Heart right ventricle (tissue), 16 donors: ENCODE data around the gene KRTAP10-3. TPM values are rescaled to one million over a fixed set of nuclear protein-coding genes. Genes with fewer than 3 reads are reported as not detected.

ENCODE experiments used
- ATAC-seq, 8 donors: fragments of 200-7000 bp; cut with Tn5 transposase; one replicate each; pipeline ENCODE4 v1.9.1; 2020; ENCODE audit warnings: mild to moderate bottlenecking in 8 of 8, moderate library complexity in 8 of 8, moderate number of reproducible peaks in 1 of 8
- DNase-seq, 2 donors: peaks; one replicate each; pipeline ENCODE4 v3.0.0-alpha.2; 2020
- H3K27ac ChIP-seq, 10 donors: fragments of 200-600 bp; sonication (generic) in 2 of 10; one replicate each; pipeline versions ENCODE4 v1.5.0 to v1.8.0; 2020 to 2022; ENCODE audit warnings: mild to moderate bottlenecking in 3 of 10
- H3K27me3 ChIP-seq, 7 donors: fragments of 200-600 bp; one replicate each; pipeline ENCODE4 v1.8.0; 2021 to 2022; ENCODE audit warnings: mild to moderate bottlenecking in 2 of 7
- H3K36me3 ChIP-seq, 9 donors: fragments of 200-600 bp; sonication (generic) in 1 of 9; one replicate each; pipeline versions ENCODE4 v1.5.0 to v1.8.0; 2020 to 2022; ENCODE audit warnings: mild to moderate bottlenecking in 2 of 9
- H3K4me1 ChIP-seq, 9 donors: fragments of 200-600 bp; sonication (generic) in 1 of 9; one replicate each; pipeline versions ENCODE4 v1.5.0 to v1.8.0; 2020 to 2022; ENCODE audit warnings: mild to moderate bottlenecking in 4 of 9
- H3K4me3 ChIP-seq, 10 donors: fragments of 200-600 bp; sonication (generic) in 2 of 10; one replicate each; pipeline versions ENCODE4 v1.5.0 to v1.8.0; 2020 to 2022; ENCODE audit warnings: mild to moderate bottlenecking in 7 of 10, moderate library complexity in 2 of 10
- H3K9me3 ChIP-seq, 11 donors: fragments of 200-600 bp in 10 of 11; sonication (generic) in 2 of 11; one replicate each; pipeline versions ENCODE4 v1.5.0 to v1.8.0; 2013 to 2022; ENCODE audit warnings: mild to moderate bottlenecking in 2 of 11, control low read depth in 1 of 11, moderate library complexity in 1 of 11
- WGBS, 2 donors: extraction: QIAGEN DNeasy Blood & Tissue Kit; methylation state at CpG; one replicate each; pipeline ENCODE4 v1.1.7; 2013; ENCODE audit warnings: inconsistent platforms in 1 of 2; 5-methylcytosine and 5-hydroxymethylcytosine counted together
- intact Hi-C, 10 donors: fragments of 100-400 bp; cut with DNase I; formaldehyde crosslinking; loops; one replicate each; pipeline versions ENCODE4 v1.11.1 to v1.14.2; 2022
- polyA plus RNA-seq, 2 donors: library from polyadenylated mRNA; stranded (reverse); fragments of 200-250 nt; gene quantifications; one replicate each; pipeline ENCODE4 v1.2.3, GENCODE V29; 2013
- total RNA-seq, 10 donors: library from RNA; stranded (reverse); fragmentation: NEBNext Ultra II Directional in 3 of 10; extraction: Animal tissue kit (Norgen Biotek cat#: 25700) in 3 of 10; gene quantifications; one replicate each; pipeline versions ENCODE4 v1.2.1 to v1.2.4, GENCODE V29; 2021 to 2023
- TF ChIP-seq, protein P1 (sequence below), 9 donors: fragments of 200-600 bp; sonication (generic) in 2 of 9; IDR thresholded peaks; one replicate each; pipeline versions ENCODE4 v1.5.0 to v1.8.0; 2021 to 2022; ENCODE audit warnings: antibody characterized with exemption in 9 of 9, mild to moderate bottlenecking in 5 of 9, moderate library complexity in 1 of 9
- donor health status: Arrhythmogenic right ventricular cardiomyopathy.
- donor health status: ischemic (EF 13 %, LVEDD 7.1; RV severe dilation, severe dysfunction).
- donor health status: healthy with polysubstance abuse.
- donor health status: DM: no; HTN: yes; CAD: no.
- donor health status: DM: no; HTN: no; CAD: no.
- donor health status: ischemic (EF 25% LVEDD 6.9; RV normal size, moderate dysfunction).
- donor health status: ischemic (EF 25% LVEDD 5.7; RV mildly dilated, moderate dysfunction).
- donor health status: healthy.
- donor health status: DM: yes; HTN: yes; CAD: no.
- donor health status: Ischemic cardiomyopathy.
- donor health status: ischemic (EF 35%, LVEDD 5.7; RV mildly dilated, moderate dysfunction).
- donor health status: nonischemic (EF 11% LVEDD 7.7; RV severe dilation, severe dysfunction).
- donor health status: DM: yes; HTN: yes; CAD: no.
- donor health status: PGD.
- donor health status: ischemic (EF 29% LVEDD 5.4; RV normal size, mild dysfunction).
- donor health status: nonischemic (EF 23%, LVEDD 6.1; RV moderate dilation, normal function).

Gene KRTAP10-3
- total and polyA plus RNA-seq, 12 donors, result not detected

DNA sequence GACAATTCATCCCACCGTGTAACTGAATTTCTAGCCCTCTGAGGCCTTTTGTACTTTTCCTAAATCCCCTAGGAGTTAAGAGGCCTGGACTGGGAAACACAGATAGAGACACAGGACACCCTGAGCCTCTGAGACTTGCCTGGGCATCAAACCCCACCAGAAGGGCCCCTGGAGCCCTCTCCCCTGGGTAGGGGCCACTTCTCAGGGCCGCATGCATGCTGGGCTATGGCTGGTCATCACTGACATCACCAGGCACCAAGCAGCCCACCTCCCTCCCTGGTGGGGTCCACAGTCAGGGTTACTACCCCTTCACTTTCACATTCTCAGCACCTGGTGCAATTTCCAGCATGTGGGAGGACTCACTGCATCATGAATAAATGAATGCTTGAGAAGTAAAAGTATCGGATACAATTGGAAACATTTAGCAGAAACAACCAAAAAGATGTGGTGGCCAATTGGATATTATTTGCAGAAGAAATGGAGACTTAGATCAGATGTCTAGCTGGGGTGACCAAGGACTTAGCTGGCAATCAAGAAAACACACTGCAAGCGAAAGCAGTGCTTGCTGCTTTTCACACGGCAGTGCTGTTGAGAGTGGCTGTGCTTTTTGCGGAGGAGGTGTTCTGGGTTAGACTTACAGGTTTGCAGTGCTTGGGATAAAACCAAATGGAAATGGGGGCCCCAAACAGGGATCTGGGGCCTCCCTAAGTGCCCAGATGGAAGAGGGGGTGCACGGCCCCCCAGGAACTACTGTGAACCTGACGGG lies 40.9 kb upstream of the KRTAP10-3 start:
- H3K4me1 ChIP-seq, result no peaks in the 10 kb centered on the region
- no peaks in the 10 kb centered on the region for H3K36me3 ChIP-seq
- no peak overlapping the region for H3K27ac ChIP-seq
- 79 to 83% methylated on average over 8 of the region's 8 CpGs for WGBS, 2 donors
- peaks cover 0 to 61% (median 19%) of the 10 kb centered on the region in 7 donors for H3K27me3 ChIP-seq
- DNase-seq, result no peak
- ATAC-seq, result no peak
- no peak overlapping the region for H3K4me3 ChIP-seq
- intact Hi-C loops, result no loop called here
- H3K9me3 ChIP-seq, result peaks cover 0 to 17% (median 0%) of the 10 kb centered on the region in 11 donors
- TF ChIP-seq, protein P1, sequence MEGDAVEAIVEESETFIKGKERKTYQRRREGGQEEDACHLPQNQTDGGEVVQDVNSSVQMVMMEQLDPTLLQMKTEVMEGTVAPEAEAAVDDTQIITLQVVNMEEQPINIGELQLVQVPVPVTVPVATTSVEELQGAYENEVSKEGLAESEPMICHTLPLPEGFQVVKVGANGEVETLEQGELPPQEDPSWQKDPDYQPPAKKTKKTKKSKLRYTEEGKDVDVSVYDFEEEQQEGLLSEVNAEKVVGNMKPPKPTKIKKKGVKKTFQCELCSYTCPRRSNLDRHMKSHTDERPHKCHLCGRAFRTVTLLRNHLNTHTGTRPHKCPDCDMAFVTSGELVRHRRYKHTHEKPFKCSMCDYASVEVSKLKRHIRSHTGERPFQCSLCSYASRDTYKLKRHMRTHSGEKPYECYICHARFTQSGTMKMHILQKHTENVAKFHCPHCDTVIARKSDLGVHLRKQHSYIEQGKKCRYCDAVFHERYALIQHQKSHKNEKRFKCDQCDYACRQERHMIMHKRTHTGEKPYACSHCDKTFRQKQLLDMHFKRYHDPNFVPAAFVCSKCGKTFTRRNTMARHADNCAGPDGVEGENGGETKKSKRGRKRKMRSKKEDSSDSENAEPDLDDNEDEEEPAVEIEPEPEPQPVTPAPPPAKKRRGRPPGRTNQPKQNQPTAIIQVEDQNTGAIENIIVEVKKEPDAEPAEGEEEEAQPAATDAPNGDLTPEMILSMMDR (IDR thresholded peaks at IDR 0.05), result no peak

DNA sequence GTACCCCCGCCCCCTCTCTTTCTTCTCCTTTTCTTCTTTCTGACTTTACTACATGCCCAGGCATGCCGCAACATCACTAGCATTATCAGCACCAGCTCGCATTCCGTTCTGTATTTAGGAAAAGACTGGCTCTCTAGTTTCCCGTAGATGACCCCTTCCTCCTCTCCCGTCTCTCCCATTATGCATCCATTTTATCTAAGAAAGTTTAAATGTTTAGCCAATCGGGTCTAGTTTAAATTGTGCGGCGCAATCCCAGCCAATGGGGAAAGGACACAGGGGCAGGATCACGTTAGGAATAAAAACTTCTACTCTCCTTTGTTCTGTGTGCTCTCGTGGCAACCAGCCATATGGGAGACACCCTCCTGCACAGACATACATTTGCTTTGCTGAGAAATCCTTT lies 39.5 kb upstream of the KRTAP10-3 start:
- H3K4me1 ChIP-seq, result peaks cover 0 to 4% (median 0%) of the 10 kb centered on the region in 9 donors
- DNase-seq (no peak), ATAC-seq (no peak)
- H3K36me3 ChIP-seq, result no peaks in the 10 kb centered on the region
- H3K27ac ChIP-seq, result no peak overlapping the region
- TF ChIP-seq, protein P1 (IDR thresholded peaks at IDR 0.05), result no peak
- no peak overlapping the region for H3K4me3 ChIP-seq
- peaks cover 0 to 61% (median 14%) of the 10 kb centered on the region in 7 donors for H3K27me3 ChIP-seq
- WGBS, 2 donors, result 58% methylated on average over 11 of the region's 11 CpGs
- intact Hi-C loops, result no loop called here
- peaks cover 0 to 10% (median 0%) of the 10 kb centered on the region in 11 donors for H3K9me3 ChIP-seq

DNA sequence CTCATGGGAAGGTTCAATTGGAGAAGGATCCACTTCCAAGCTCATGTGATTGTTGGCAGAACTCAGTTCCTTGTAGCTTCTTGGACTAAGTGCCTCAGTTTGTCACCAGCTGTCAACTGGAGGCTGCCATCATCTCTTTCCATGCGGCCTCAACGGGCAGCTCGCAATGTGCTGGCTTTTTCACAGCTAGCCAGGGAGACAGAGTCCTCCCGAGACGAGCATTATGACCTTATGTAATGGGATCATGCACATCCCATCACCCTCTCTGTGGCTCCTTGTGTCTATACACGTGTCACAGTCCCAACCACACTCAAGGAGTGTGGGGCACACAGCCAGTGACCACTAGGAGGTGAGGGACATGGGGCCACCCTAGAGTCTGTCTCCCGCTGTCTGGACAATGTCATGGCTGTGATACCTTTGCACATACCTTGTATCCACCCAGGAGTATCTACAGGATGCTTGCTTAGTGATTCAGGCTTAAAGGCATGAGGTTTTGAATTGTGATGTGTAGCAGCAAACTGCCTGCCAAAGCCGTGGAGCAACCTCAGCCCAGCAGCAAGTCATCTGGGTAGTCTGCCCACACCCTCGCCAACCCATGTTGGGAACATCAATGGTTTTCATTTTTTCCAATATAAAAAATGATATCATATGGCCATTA lies 37.6 kb upstream of the KRTAP10-3 start:
- H3K36me3 ChIP-seq, result no peaks in the 10 kb centered on the region
- peaks cover 0 to 4% (median 0%) of the 10 kb centered on the region in 9 donors for H3K4me1 ChIP-seq
- no peak overlapping the region for H3K4me3 ChIP-seq
- H3K9me3 ChIP-seq, result peaks cover 0 to 10% (median 0%) of the 10 kb centered on the region in 11 donors
- intact Hi-C loops, result no loop called here
- no peak for ATAC-seq
- 75% methylated on average over 9 of the region's 9 CpGs for WGBS, 2 donors
- H3K27ac ChIP-seq, result no peak overlapping the region
- H3K27me3 ChIP-seq, result peaks cover 0 to 59% (median 11%) of the 10 kb centered on the region in 7 donors
- DNase-seq, result no peak
- TF ChIP-seq, protein P1 (IDR thresholded peaks at IDR 0.05), result no peak

DNA sequence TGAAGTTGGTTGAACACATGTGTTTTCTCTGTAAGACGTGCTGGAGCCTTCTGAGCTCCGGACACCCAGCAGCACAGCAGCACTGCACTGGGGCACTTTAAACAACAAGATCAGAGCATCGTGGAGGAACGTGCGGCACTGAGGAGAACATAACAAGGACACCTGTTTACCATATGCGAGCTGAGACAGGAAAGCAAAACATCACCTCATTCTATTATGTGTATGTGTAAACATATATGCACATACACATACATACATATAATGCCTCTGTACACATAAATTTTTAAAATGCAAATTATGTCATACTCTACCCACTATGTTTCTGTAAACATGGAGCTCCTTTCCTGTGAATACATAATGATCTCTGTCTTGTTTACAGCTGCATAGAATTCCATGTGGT lies 36.9 kb upstream of the KRTAP10-3 start:
- intact Hi-C loops, result no loop called here
- Histone ChIP-seq H3K4me1 (peaks cover 0 to 4% (median 0%) of the 10 kb centered on the region in 9 donors), H3K27ac (no peak overlapping the region), H3K36me3 (no peaks in the 10 kb centered on the region), H3K9me3 (peaks cover 0 to 10% (median 0%) of the 10 kb centered on the region in 11 donors), H3K4me3 (no peak overlapping the region), H3K27me3 (peaks cover 0 to 52% (median 11%) of the 10 kb centered on the region in 7 donors)
- no peak for ATAC-seq
- no peak for DNase-seq
- 75 to 86% methylated on average over 6 of the region's 6 CpGs for WGBS, 2 donors
- TF ChIP-seq, protein P1 (IDR thresholded peaks at IDR 0.05), result no peak
